H1 (cell line): ENCODE measurements around the gene MRPL20. TPM values are rescaled to one million over a fixed set of nuclear protein-coding genes. Genes with fewer than 3 reads are reported as not detected.

ENCODE experiments used
- CTCF ChIA-PET: fragments of 300-600 bp; sonication (Branson Sonifier 250); formaldehyde crosslinking; loops from one replicate; lab custom pipeline; 2021; ENCODE audit not compliant: partially characterized antibody; lab: Charles Lee
- POLR2A ChIA-PET: fragments of 300-600 bp; sonication (Branson Sonifier 250); formaldehyde crosslinking; loops from one replicate; lab custom pipeline; 2021; ENCODE audit warnings: inconsistent platforms; ENCODE audit not compliant: partially characterized antibody; lab: Charles Lee
- DNase-seq, 2 experiments: peaks; one replicate each; pipeline versions ENCODE4 v3.0.0 to v3.0.0-alpha.2; 2010 to 2022; ENCODE audit warnings: low spot score in 2 of 2, low read depth in 1 of 2, mixed read lengths in 1 of 2
- FAIRE-seq: peaks from 2 replicates; lab custom pipeline; 2011; peaks lifted over from hg19 to GRCh38; lab: Jason Lieb, UNC
- H2AFZ ChIP-seq: 2 replicates; pipeline ENCODE4 v1.8.1; 2012; ENCODE audit warnings: low read length, inconsistent platforms
- H2AK5ac ChIP-seq: 2 replicates; pipeline ENCODE4 v1.6.1; 2013; ENCODE audit warnings: low read depth, low read length
- H2BK120ac ChIP-seq: replicated peaks from 2 replicates; pipeline ENCODE3; 2013; ENCODE audit warnings: low read depth, low read length, inconsistent platforms
- H2BK12ac ChIP-seq: 2 replicates; pipeline ENCODE4 v1.6.1; 2013; ENCODE audit warnings: low read depth, low read length
- H2BK15ac ChIP-seq: 2 replicates; pipeline ENCODE4 v1.6.1; 2013; ENCODE audit warnings: low read length
- H2BK20ac ChIP-seq: 2 replicates; pipeline ENCODE4 v1.6.1; 2013; ENCODE audit warnings: low read length
- H2BK5ac ChIP-seq: 2 replicates; pipeline ENCODE4 v1.6.1; 2013; ENCODE audit warnings: low read depth, low read length
- H3K14ac ChIP-seq: 2 replicates; pipeline ENCODE4 v1.6.1; 2013; ENCODE audit warnings: inconsistent platforms; ENCODE audit not compliant: insufficient read length
- H3K18ac ChIP-seq: 2 replicates; pipeline ENCODE4 v1.6.1; 2013; ENCODE audit warnings: low read length; ENCODE audit errors: extremely low read depth
- H3K23ac ChIP-seq: 2 replicates; pipeline ENCODE4 v1.6.1; 2013; ENCODE audit warnings: inconsistent platforms; ENCODE audit not compliant: insufficient read length
- H3K23me2 ChIP-seq: 2 replicates; pipeline ENCODE4 v1.6.1; 2013; ENCODE audit warnings: low read depth, low read length
- H3K27ac ChIP-seq: 2 replicates; pipeline ENCODE4 v1.6.1; 2011; ENCODE audit warnings: low read depth, low read length, inconsistent platforms
- H3K27me3 ChIP-seq, 4 experiments: replicated peaks in 1 of 4; 1 replicate in 1 of 4; 2 replicates in 3 of 4; pipeline versions ENCODE4 v1.6.1 to v1.8.1; 2011 to 2013; ENCODE audit warnings: low read length in 3 of 4, mild to moderate bottlenecking in 3 of 4, inconsistent platforms in 2 of 4, mixed read lengths in 2 of 4, moderate library complexity in 1 of 4; ENCODE audit not compliant: control insufficient read depth in 3 of 4, insufficient read depth in 3 of 4; ENCODE audit errors: extremely low read depth in 1 of 4
- H3K36me3 ChIP-seq, 4 experiments: 2 replicates each; pipeline versions ENCODE4 v1.6.1 to v1.8.1; 2011 to 2013; ENCODE audit warnings: mild to moderate bottlenecking in 4 of 4, low read length in 3 of 4, moderate library complexity in 2 of 4, control low read depth in 1 of 4, inconsistent platforms in 1 of 4; ENCODE audit not compliant: insufficient read depth in 4 of 4, control insufficient read depth in 2 of 4
- H3K4ac ChIP-seq: replicated peaks from 2 replicates; pipeline ENCODE3; 2013; ENCODE audit warnings: low read length, low read depth, mixed read lengths, inconsistent platforms; ENCODE audit not compliant: insufficient read length
- H3K4me1 ChIP-seq, 4 experiments: replicated peaks in 1 of 4; 1 replicate in 1 of 4; 2 replicates in 3 of 4; pipeline versions ENCODE4 v1.6.1 to v1.8.1; 2011 to 2013; ENCODE audit warnings: low read length in 3 of 4, inconsistent platforms in 2 of 4, mixed read lengths in 1 of 4; ENCODE audit not compliant: insufficient read depth in 4 of 4, control insufficient read depth in 3 of 4
- H3K4me2 ChIP-seq, 2 experiments: 2 replicates each; pipeline versions ENCODE4 v1.6.1 to v1.8.1; 2011 to 2013; ENCODE audit warnings: low read depth in 2 of 2, low read length in 2 of 2, control low read depth in 1 of 2, inconsistent platforms in 1 of 2, mild to moderate bottlenecking in 1 of 2; ENCODE audit not compliant: insufficient read depth in 1 of 2
- H3K4me3 ChIP-seq, 4 experiments: fragments of 200-600, 300-600 bp in 1 of 4; sonication (generic), shearing (Covaris generic), sonication (Bioruptor Twin) in 1 of 4; 2 replicates each; pipeline versions ENCODE4 v1.5.1 to v1.8.1; 2011 to 2016; ENCODE audit warnings: low read length in 4 of 4, low read depth in 3 of 4, control low read depth in 2 of 4, inconsistent platforms in 2 of 4, mild to moderate bottlenecking in 2 of 4, mixed read lengths in 1 of 4, moderate library complexity in 1 of 4; ENCODE audit not compliant: insufficient read depth in 2 of 4; ENCODE audit errors: extremely low read depth in 1 of 4
- H3K56ac ChIP-seq: replicated peaks from 2 replicates; pipeline ENCODE3; 2013; ENCODE audit warnings: low read depth, mild to moderate bottlenecking, mixed read lengths, low read length, inconsistent platforms; ENCODE audit not compliant: insufficient read length
- H3K79me1 ChIP-seq: 2 replicates; pipeline ENCODE4 v1.6.1; 2013; ENCODE audit warnings: low read depth, low read length, control low read depth
- H3K79me2 ChIP-seq, 2 experiments: 2 replicates each; pipeline versions ENCODE4 v1.6.1 to v1.8.1; 2012 to 2013; ENCODE audit warnings: low read length in 2 of 2, mild to moderate bottlenecking in 2 of 2, inconsistent platforms in 1 of 2; ENCODE audit not compliant: insufficient read depth in 2 of 2, control insufficient read depth in 1 of 2
- H3K9ac ChIP-seq, 4 experiments: replicated peaks in 1 of 4; 1 replicate in 1 of 4; 2 replicates in 3 of 4; pipeline versions ENCODE4 v1.6.1 to v1.8.1; 2011 to 2013; ENCODE audit warnings: low read depth in 3 of 4, low read length in 3 of 4, control low read depth in 2 of 4, mild to moderate bottlenecking in 2 of 4, moderate library complexity in 2 of 4, inconsistent platforms in 1 of 4; ENCODE audit errors: extremely low read depth in 1 of 4
- H3K9me3 ChIP-seq, 2 experiments: 2 replicates each; pipeline versions ENCODE4 v1.6.1 to v1.8.1; 2012 to 2013; ENCODE audit warnings: mild to moderate bottlenecking in 2 of 2, moderate library complexity in 2 of 2, control low read depth in 1 of 2, inconsistent platforms in 1 of 2, low read depth in 1 of 2, low read length in 1 of 2, mixed read lengths in 1 of 2; ENCODE audit not compliant: insufficient read depth in 2 of 2
- H4K20me1 ChIP-seq, 2 experiments: replicated peaks in 1 of 2; 2 replicates each; pipeline versions ENCODE3 to v1.8.1; 2011 to 2013; ENCODE audit warnings: inconsistent platforms in 2 of 2, low read length in 2 of 2, mild to moderate bottlenecking in 1 of 2; ENCODE audit not compliant: insufficient read depth in 2 of 2, control insufficient read depth in 1 of 2
- H4K5ac ChIP-seq: 2 replicates; pipeline ENCODE4 v1.6.1; 2013; ENCODE audit warnings: low read length, low read depth, mixed read lengths, inconsistent platforms; ENCODE audit not compliant: insufficient read length
- H4K8ac ChIP-seq: 2 replicates; pipeline ENCODE4 v1.8.0; 2013; ENCODE audit warnings: mild to moderate bottlenecking, moderate library complexity, low read length, inconsistent platforms; ENCODE audit not compliant: insufficient read depth; ENCODE audit errors: extremely low read depth
- H4K91ac ChIP-seq: replicated peaks from 2 replicates; pipeline ENCODE3; 2013; ENCODE audit warnings: low read length, mixed read lengths, inconsistent platforms; ENCODE audit not compliant: insufficient read length
- ASH2L ChIP-seq: fragments of 200-600, 300-600 bp; sonication (generic); IDR thresholded peaks from one replicate; pipeline ENCODE4 v1.7.1; 2017; ENCODE audit warnings: low read length
- CBX8 ChIP-seq: fragments of 300-800, 300-1000 bp; sonication (generic); IDR thresholded peaks from 2 replicates; pipeline ENCODE4 v1.7.1; 2016; ENCODE audit warnings: low read depth, low read length, borderline replicate concordance
- EZH2 ChIP-seq: fragments of 200-600 bp; sonication (generic); IDR thresholded peaks from 2 replicates; pipeline ENCODE4 v1.7.1; 2012; ENCODE audit warnings: low read depth, mild to moderate bottlenecking, moderate library complexity, low read length, inconsistent platforms; ENCODE audit not compliant: severe bottlenecking
- HDAC2 ChIP-seq, 2 experiments: fragments of 300-600 bp in 1 of 2; sonication (generic) in 1 of 2; IDR thresholded peaks; 2 replicates each; pipeline ENCODE4 v1.6.1; 2011 to 2012; ENCODE audit warnings: low read depth in 2 of 2, low read length in 2 of 2, mild to moderate bottlenecking in 2 of 2, moderate library complexity in 2 of 2, borderline replicate concordance in 1 of 2, inconsistent platforms in 1 of 2
- POLR2AphosphoS5 ChIP-seq: IDR thresholded peaks from 2 replicates; pipeline ENCODE4 v1.6.1; 2011; ENCODE audit warnings: low read depth, low read length
- SIN3A ChIP-seq, 2 experiments: IDR thresholded peaks in 1 of 2; conservative IDR thresholded peaks in 1 of 2; 2 replicates each; pipeline ENCODE4 v1.6.1; 2011 to 2012; ENCODE audit warnings: low read length in 2 of 2, improper control_type of control experiment in 1 of 2, low read depth in 1 of 2, mild to moderate bottlenecking in 1 of 2
- TAF7 ChIP-seq: optimal IDR thresholded peaks from 2 replicates; pipeline ENCODE3; 2011; ENCODE audit warnings: low read depth, mild to moderate bottlenecking, inconsistent platforms, low read length, moderate library complexity, borderline replicate concordance
- YY1 ChIP-seq: IDR thresholded peaks from 2 replicates; pipeline ENCODE4 v1.6.1; 2011; ENCODE audit warnings: low read depth, mild to moderate bottlenecking, low read length
- WGBS, 2 experiments: shearing (Covaris generic) in 1 of 2; methylation state at CpG; one replicate each; pipeline versions ENCODE4 v1.1.6 to v1.1.7; 2013 to 2015; ENCODE audit warnings: low lambda C conversion rate in 2 of 2, mixed read lengths in 2 of 2, inconsistent platforms in 1 of 2, low coverage in 1 of 2, missing lambda C conversion rate in 1 of 2; ENCODE audit not compliant: insufficient replicate concordance in 2 of 2, insufficient coverage in 1 of 2, insufficient read length in 1 of 2; ENCODE audit errors: extremely low coverage in 1 of 2, missing lambda C conversion rate in 1 of 2; 5-methylcytosine and 5-hydroxymethylcytosine counted together
- polyA plus RNA-seq, 7 experiments: library from polyadenylated mRNA; depleted of rRNA in 3 of 7; stranded (reverse) in 5 of 7; unstranded in 2 of 7; fragments of >200 nt in 5 of 7; fragments of 200-250 nt in 2 of 7; gene quantifications; 1 replicate in 5 of 7; 2 replicates in 1 of 7; 4 replicates in 1 of 7; pipeline versions ENCODE4 v1.2.1 to v1.2.3, GENCODE V29; 2011 to 2013; ENCODE audit warnings: missing spikeins in 2 of 7, mixed read lengths in 2 of 7
- total RNA-seq: library from RNA; stranded (reverse); fragmentation: NEBNext Ultra II Directional; extraction: Animal tissue kit (Norgen Biotek cat#: 25700); gene quantifications from 2 replicates; pipeline ENCODE4 v1.2.1, GENCODE V29; 2021

Gene MRPL20
- total and polyA plus RNA-seq, 2 of the 8 experiments (the other 6 are each of a cell fraction or from before 2014, with no cell fraction given), result 126 to 151 TPM

- peak overlapping the region; percentile 87 for H2BK5ac ChIP-seq
- H4K8ac ChIP-seq, result peak overlapping the region; percentile 96; the same call in 1 of the 2 replicates
- peaks cover 15% of the 10 kb centered on the region for H3K79me1 ChIP-seq
- 0 out of 2 replicates have a peak overlapping the region, but pooled peaks have one; percentile 10 for H2AK5ac ChIP-seq
- 0 out of 4 replicates have a peak, but pooled peaks of 1 of the 2 experiments have one; percentile 8 for TF ChIP-seq HDAC2 (IDR thresholded peaks at IDR 0.05; ENCODE audit: borderline replicate concordance in 1 of 2, low read depth in 2 of 2, low read length in 2 of 2)
- no peak for TF ChIP-seq EZH2
- TF ChIP-seq SIN3A (conservative IDR thresholded peaks at IDR 0.05 in 1 of 2, IDR thresholded peaks at IDR 0.05 in 1 of 2; ENCODE audit: low read depth in 1 of 2, low read length in 2 of 2), result 0 out of 4 replicates have a peak, but pooled peaks of 1 of the 2 experiments have one; percentile 26
- TF ChIP-seq ASH2L, result peak; percentile 42
- no peak for TF ChIP-seq TAF7
- no peak for TF ChIP-seq YY1
- no peak for TF ChIP-seq CBX8
- TF ChIP-seq POLR2AphosphoS5, result no peak
- H3K9me3 ChIP-seq, result no peaks in the 10 kb centered on the region
- peak overlapping the region; percentile 40 for H4K5ac ChIP-seq
- peaks cover 6 to 49% of the 10 kb centered on the region in 2 experiments; a peak in 3 of 4 replicates for H3K79me2 ChIP-seq
- no peak overlapping the region for H2BK120ac ChIP-seq
- no peak overlapping the region for H2BK12ac ChIP-seq
- peak overlapping the region; percentile 81 to 89 for H3K4me2 ChIP-seq
- no peak overlapping the region; the same call in 1 of the 2 replicates for H2BK15ac ChIP-seq
- peak overlapping the region; percentile 50 for H3K56ac ChIP-seq
- no peak overlapping the region for H2BK20ac ChIP-seq
- H3K18ac ChIP-seq, result no peak overlapping the region; the same call in 1 of the 2 replicates
- no peak overlapping the region for H3K4ac ChIP-seq
- no peak overlapping the region for H3K14ac ChIP-seq
- H3K4me3 ChIP-seq, result peak overlapping the region; percentile 93 to 95 (median 94)
- H4K20me1 ChIP-seq, result peaks cover 10 to 21% of the 10 kb centered on the region in 2 experiments
- peak overlapping the region; percentile 95 for H4K91ac ChIP-seq
- H3K9ac ChIP-seq, result peak overlapping the region; percentile 87 to 97 (median 96)
- FAIRE-seq (no peak), DNase-seq (no peak)
- H3K36me3 ChIP-seq, result peaks cover 31 to 65% (median 45%) of the 10 kb centered on the region in 4 experiments
- peaks cover 17% of the 10 kb centered on the region for H3K23me2 ChIP-seq
- H3K23ac ChIP-seq, result no peak overlapping the region
- ChIA-PET CTCF (interaction anchor here (0.7 to 3.1 kb wide), 10 partner anchors 10 to 94 kb away, joined by 3 to 19 read pairs (median 4); partner anchors contain the start of gene AURKAIP1), POLR2A (interaction anchor here (0.6 to 33.4 kb wide), 21 partner anchors 2 to 145 kb away, joined by 3 to 719 read pairs (median 4); partner anchors contain the start of genes ANKRD65, AURKAIP1, CCNL2 and MRPL20)
- WGBS, 2 experiments, result 1% methylated on average over 26 of the region's 54 CpGs; no CpG with 5 or more reads in 1 of the 2 experiments
- H3K27ac ChIP-seq, result peak overlapping the region; percentile 89
- no peaks in the 10 kb centered on the region for H3K27me3 ChIP-seq
- peaks cover 0 to 18% (median 13%) of the 10 kb centered on the region in 4 experiments; a peak in 6 of 7 replicates for H3K4me1 ChIP-seq
- H2AFZ ChIP-seq, result no peak overlapping the region
These were observed 8.4 kb downstream of the MRPL20 start for GRCh38 chr1:1398677-1399186.
